Cardiac muscle cell (in vitro differentiated cells and primary cell): ENCODE results near the gene NAPEPLD. TPM values are rescaled to one million over a fixed set of nuclear protein-coding genes. Genes with fewer than 3 reads are reported as not detected.
"Not testable (repeated sequence)": the region's sequence is repeated elsewhere in the genome, so short reads cannot be mapped to it uniquely, and the experiment has no call there.

Experiments
- DNase-seq, 2 donors: peaks; one replicate each; pipeline versions ENCODE4 v3.0.0 to v3.0.0-alpha.2; 2010 to 2017; ENCODE audit warnings: low read depth in 1 of 2, low spot score in 1 of 2
- H3K27ac ChIP-seq: fragments of 200-600 bp; sonication (generic); 2 replicates; pipeline ENCODE4 v1.5.1; 2016
- H3K27me3 ChIP-seq: fragments of 200-600 bp; sonication (generic); 2 replicates; pipeline ENCODE4 v1.6.0; 2016; ENCODE audit warnings: control low read depth
- H3K36me3 ChIP-seq: fragments of 200-600 bp; sonication (generic); 2 replicates; pipeline ENCODE4 v1.5.1; 2016; ENCODE audit warnings: control low read depth
- H3K4me1 ChIP-seq: fragments of 200-600 bp; sonication (generic); 2 replicates; pipeline ENCODE4 v1.8.1; 2017; ENCODE audit warnings: low read depth, mild to moderate bottlenecking, mixed run types
- H3K4me3 ChIP-seq: fragments of 200-600 bp; sonication (generic); 2 replicates; pipeline ENCODE4 v1.5.1; 2016; ENCODE audit warnings: mild to moderate bottlenecking
- H3K9me3 ChIP-seq: fragments of 200-600 bp; sonication (generic); 2 replicates; pipeline ENCODE4 v1.5.1; 2017; ENCODE audit warnings: low read depth, mild to moderate bottlenecking, control low read depth
- CTCF ChIP-seq: IDR thresholded peaks from 2 replicates; pipeline ENCODE4 v1.5.1; 2012; ENCODE audit warnings: low read depth, mild to moderate bottlenecking, low read length
- polyA plus RNA-seq: library from polyadenylated mRNA; unstranded; fragments of >200 nt; fragmentation: Nextera tagmentation; extraction: Ambion mirVana; gene quantifications from 2 replicates; pipeline ENCODE4 v1.2.1, GENCODE V29; 2016
- total RNA-seq: library from RNA; depleted of rRNA; stranded (reverse); fragments of >200 nt; gene quantifications from 2 replicates; pipeline ENCODE4 v1.2.3, GENCODE V29; 2016

NAPEPLD gene
- total and polyA plus RNA-seq, 2 experiments from 2014 or later: 9.2 to 15.7 TPM

- no peak overlapping the region for H3K4me3 ChIP-seq
- no peaks in the 10 kb centered on the region for H3K4me1 ChIP-seq
- no peak overlapping the region for H3K27ac ChIP-seq
- TF ChIP-seq CTCF: no peak
- H3K27me3 ChIP-seq: no peaks in the 10 kb centered on the region
- H3K9me3 ChIP-seq: no peaks in the 10 kb centered on the region
- DNase-seq: no peak
- no peaks in the 10 kb centered on the region for H3K36me3 ChIP-seq
These were observed 90.8 kb downstream of the NAPEPLD start for GRCh38 chr7:103058122-103058521.

GRCh38 chr7:103056006-103056405 is 92.9 kb downstream of the NAPEPLD start:
- H3K27ac ChIP-seq: not testable (repeated sequence)

GRCh38 chr7:103051519-103051918 is 97.4 kb downstream of the NAPEPLD start:
- Histone ChIP-seq H3K27ac (no peak overlapping the region), H3K27me3 (no peaks in the 10 kb centered on the region), H3K4me1 (no peaks in the 10 kb centered on the region), H3K36me3 (no peaks in the 10 kb centered on the region), H3K9me3 (no peaks in the 10 kb centered on the region), H3K4me3 (no peak overlapping the region)
- no peak for DNase-seq
- no peak for TF ChIP-seq CTCF

More at GRCh38 chr7:103056006-103056405, 92.9 kb downstream of the NAPEPLD start:
- H3K4me1 ChIP-seq, H3K4me3 ChIP-seq, H3K36me3 ChIP-seq, H3K27me3 ChIP-seq, DNase-seq, H3K9me3 ChIP-seq: not testable (repeated sequence)

Other genes with a start within 250 kb of the NAPEPLD start
- 5.7 and 9.7 TPM in 2 replicates for gene LRRC17, start 236.1 kb downstream of the NAPEPLD start, total RNA-seq
- 4.3 and 8.0 TPM in 2 replicates for gene LRRC17, start 236.1 kb downstream of the NAPEPLD start, polyA plus RNA-seq
- 1.8 and 2.2 TPM in 2 replicates for gene FBXL13, start 74.3 kb downstream of the NAPEPLD start, total RNA-seq
- 2.1 and 3.4 TPM in 2 replicates for gene FBXL13, start 74.3 kb downstream of the NAPEPLD start, polyA plus RNA-seq
- gene ARMC10, start 74.0 kb downstream of the NAPEPLD start, total RNA-seq: 29.7 and 33.9 TPM in 2 replicates
- gene ARMC10, start 74.0 kb downstream of the NAPEPLD start, polyA plus RNA-seq: 38.4 and 57.6 TPM in 2 replicates
- 67.4 and 76.4 TPM in 2 replicates for gene PMPCB, start 148.3 kb upstream of the NAPEPLD start, total RNA-seq
- gene PMPCB, start 148.3 kb upstream of the NAPEPLD start, polyA plus RNA-seq: 92.2 and 102 TPM in 2 replicates
- 9.3 and 22.7 TPM in 2 replicates for gene DNAJC2, start 195.7 kb upstream of the NAPEPLD start, total RNA-seq
- 36.4 and 53.0 TPM in 2 replicates for gene DNAJC2, start 195.7 kb upstream of the NAPEPLD start, polyA plus RNA-seq
- 75.6 and 90.6 TPM in 2 replicates for gene PSMC2, start 198.5 kb upstream of the NAPEPLD start, total RNA-seq
- 112 and 156 TPM in 2 replicates for gene PSMC2, start 198.5 kb upstream of the NAPEPLD start, polyA plus RNA-seq